HL-60 (cell line): ENCODE results near the gene XKR7.

Source experiments
- CTCF ChIP-seq: IDR thresholded peaks from one replicate; pipeline ENCODE4 v1.5.1; 2011; ENCODE audit warnings: low read length, control low read depth, inconsistent platforms; ENCODE audit not compliant: insufficient read depth
- GABPA ChIP-seq: IDR thresholded peaks from 2 replicates; pipeline ENCODE4 v1.6.1; 2012; ENCODE audit warnings: low read depth
- POLR2AphosphoS5 ChIP-seq: IDR thresholded peaks from 2 replicates; pipeline ENCODE4 v1.6.1; 2012; ENCODE audit warnings: low read depth
- REST ChIP-seq: IDR thresholded peaks from 2 replicates; pipeline ENCODE4 v1.6.1; 2012; ENCODE audit warnings: low read depth; ENCODE audit not compliant: insufficient replicate concordance
- SPI1 ChIP-seq: IDR thresholded peaks from 2 replicates; pipeline ENCODE4 v1.6.1; 2012; ENCODE audit warnings: low read depth, mild to moderate bottlenecking, borderline replicate concordance

GRCh38 chr20:31939661-31940060 is 28.3 kb upstream of the XKR7 start:
- TF ChIP-seq CTCF = no peak
- TF ChIP-seq POLR2AphosphoS5 = no peak
- TF ChIP-seq SPI1 = no peak
- TF ChIP-seq GABPA = no peak
- no peak for TF ChIP-seq REST
